HL-60 (cell line): Measurements from ENCODE around the gene JMJD4.

Source experiments
- DNase-seq, 2 experiments: peaks; one replicate each; pipeline ENCODE4 v3.0.0-alpha.2; 2010 to 2020; ENCODE audit warnings: low read depth in 1 of 2, low spot score in 1 of 2
- H3K27ac ChIP-seq: fragments of 250-450 bp; sonication (Bioruptor Pico); replicated peaks from 2 replicates; pipeline ENCODE4 v1.5.1; 2020; ENCODE audit warnings: mild to moderate bottlenecking, moderate library complexity
- H3K27me3 ChIP-seq: fragments of 250-450 bp; sonication (Bioruptor Pico); 2 replicates; pipeline ENCODE4 v1.5.1; 2021; ENCODE audit warnings: mild to moderate bottlenecking, moderate library complexity; ENCODE audit not compliant: insufficient read depth, poor library complexity, severe bottlenecking
- H3K4me3 ChIP-seq: replicated peaks from 2 replicates; pipeline ENCODE4 v1.5.1; 2011; ENCODE audit warnings: mild to moderate bottlenecking, control low read depth, low read length; ENCODE audit not compliant: insufficient read depth
- GABPA ChIP-seq: IDR thresholded peaks from 2 replicates; pipeline ENCODE4 v1.6.1; 2012; ENCODE audit warnings: low read depth
- POLR2AphosphoS5 ChIP-seq: IDR thresholded peaks from 2 replicates; pipeline ENCODE4 v1.6.1; 2012; ENCODE audit warnings: low read depth
- SPI1 ChIP-seq: IDR thresholded peaks from 2 replicates; pipeline ENCODE4 v1.6.1; 2012; ENCODE audit warnings: low read depth, mild to moderate bottlenecking, borderline replicate concordance
- TF ChIP-seq, protein P1 (sequence below): IDR thresholded peaks from 2 replicates; pipeline ENCODE4 v1.6.1; 2012; ENCODE audit warnings: low read depth; ENCODE audit not compliant: insufficient replicate concordance
- TF ChIP-seq, protein P2 (sequence below): IDR thresholded peaks from one replicate; pipeline ENCODE4 v1.5.1; 2011; ENCODE audit warnings: low read length, control low read depth, inconsistent platforms; ENCODE audit not compliant: insufficient read depth

The JMJD4 gene

DNA sequence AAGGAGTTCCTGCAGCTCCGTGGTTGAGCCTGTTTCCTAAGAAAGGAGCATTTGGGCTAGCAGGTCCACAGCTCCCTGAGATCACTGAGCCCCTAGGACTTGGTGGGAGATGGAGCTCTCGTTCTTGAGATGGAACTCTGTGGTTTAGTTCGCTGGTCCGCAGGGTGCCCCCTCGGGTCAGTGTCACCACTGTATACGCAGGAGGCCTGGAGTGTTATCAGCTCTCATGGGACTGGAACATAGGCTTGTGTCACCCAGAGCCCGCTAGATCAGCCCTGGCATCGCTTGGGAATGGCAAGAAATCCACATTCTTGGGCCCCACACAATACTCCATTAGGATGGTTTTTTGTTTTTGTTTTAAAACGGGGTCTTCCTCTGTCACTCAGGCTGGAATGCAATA lies 3.7 kb upstream of the JMJD4 start:
- DNase-seq, result no peak
- Histone ChIP-seq H3K27me3 (no peaks in the 10 kb centered on the region), H3K4me3 (no peak overlapping the region), H3K27ac (no peak overlapping the region)
- TF ChIP-seq, protein P1, sequence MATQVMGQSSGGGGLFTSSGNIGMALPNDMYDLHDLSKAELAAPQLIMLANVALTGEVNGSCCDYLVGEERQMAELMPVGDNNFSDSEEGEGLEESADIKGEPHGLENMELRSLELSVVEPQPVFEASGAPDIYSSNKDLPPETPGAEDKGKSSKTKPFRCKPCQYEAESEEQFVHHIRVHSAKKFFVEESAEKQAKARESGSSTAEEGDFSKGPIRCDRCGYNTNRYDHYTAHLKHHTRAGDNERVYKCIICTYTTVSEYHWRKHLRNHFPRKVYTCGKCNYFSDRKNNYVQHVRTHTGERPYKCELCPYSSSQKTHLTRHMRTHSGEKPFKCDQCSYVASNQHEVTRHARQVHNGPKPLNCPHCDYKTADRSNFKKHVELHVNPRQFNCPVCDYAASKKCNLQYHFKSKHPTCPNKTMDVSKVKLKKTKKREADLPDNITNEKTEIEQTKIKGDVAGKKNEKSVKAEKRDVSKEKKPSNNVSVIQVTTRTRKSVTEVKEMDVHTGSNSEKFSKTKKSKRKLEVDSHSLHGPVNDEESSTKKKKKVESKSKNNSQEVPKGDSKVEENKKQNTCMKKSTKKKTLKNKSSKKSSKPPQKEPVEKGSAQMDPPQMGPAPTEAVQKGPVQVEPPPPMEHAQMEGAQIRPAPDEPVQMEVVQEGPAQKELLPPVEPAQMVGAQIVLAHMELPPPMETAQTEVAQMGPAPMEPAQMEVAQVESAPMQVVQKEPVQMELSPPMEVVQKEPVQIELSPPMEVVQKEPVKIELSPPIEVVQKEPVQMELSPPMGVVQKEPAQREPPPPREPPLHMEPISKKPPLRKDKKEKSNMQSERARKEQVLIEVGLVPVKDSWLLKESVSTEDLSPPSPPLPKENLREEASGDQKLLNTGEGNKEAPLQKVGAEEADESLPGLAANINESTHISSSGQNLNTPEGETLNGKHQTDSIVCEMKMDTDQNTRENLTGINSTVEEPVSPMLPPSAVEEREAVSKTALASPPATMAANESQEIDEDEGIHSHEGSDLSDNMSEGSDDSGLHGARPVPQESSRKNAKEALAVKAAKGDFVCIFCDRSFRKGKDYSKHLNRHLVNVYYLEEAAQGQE, result no peak
- TF ChIP-seq, protein P2, sequence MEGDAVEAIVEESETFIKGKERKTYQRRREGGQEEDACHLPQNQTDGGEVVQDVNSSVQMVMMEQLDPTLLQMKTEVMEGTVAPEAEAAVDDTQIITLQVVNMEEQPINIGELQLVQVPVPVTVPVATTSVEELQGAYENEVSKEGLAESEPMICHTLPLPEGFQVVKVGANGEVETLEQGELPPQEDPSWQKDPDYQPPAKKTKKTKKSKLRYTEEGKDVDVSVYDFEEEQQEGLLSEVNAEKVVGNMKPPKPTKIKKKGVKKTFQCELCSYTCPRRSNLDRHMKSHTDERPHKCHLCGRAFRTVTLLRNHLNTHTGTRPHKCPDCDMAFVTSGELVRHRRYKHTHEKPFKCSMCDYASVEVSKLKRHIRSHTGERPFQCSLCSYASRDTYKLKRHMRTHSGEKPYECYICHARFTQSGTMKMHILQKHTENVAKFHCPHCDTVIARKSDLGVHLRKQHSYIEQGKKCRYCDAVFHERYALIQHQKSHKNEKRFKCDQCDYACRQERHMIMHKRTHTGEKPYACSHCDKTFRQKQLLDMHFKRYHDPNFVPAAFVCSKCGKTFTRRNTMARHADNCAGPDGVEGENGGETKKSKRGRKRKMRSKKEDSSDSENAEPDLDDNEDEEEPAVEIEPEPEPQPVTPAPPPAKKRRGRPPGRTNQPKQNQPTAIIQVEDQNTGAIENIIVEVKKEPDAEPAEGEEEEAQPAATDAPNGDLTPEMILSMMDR, result no peak
- TF ChIP-seq POLR2AphosphoS5, result no peak
- TF ChIP-seq SPI1, result no peak
- TF ChIP-seq GABPA, result no peak

DNA sequence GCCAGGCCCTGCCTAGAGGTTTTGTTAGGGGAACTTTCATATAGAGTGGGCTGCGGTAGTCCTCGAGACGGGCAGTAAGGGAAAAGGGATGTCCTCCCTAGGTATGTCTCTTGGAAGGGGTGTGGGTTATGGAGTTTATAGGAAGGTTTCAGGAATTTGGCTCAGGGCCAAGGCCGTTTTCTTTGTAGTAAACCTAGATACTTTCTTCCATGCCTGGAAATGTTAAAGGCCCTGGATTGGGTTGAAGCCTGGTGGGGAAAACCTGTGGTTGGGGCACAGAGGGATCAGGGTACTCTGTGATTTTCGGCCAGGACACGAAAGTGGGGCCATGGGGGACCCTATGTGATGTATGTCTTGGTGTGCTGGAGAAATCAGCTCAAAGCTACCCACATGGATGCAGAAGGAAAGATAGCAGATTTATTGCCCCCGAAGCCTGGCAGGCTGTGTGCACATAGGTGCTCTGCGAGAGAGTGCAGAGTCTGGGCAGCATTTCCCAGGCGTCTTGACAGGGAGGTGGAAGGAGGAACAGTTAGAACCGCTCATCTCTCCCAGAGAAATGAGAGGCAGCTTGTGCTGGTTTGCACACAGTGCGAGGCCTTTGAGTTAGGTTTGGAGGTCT lies 1.8 kb upstream of the JMJD4 start:
- TF ChIP-seq GABPA, result no peak
- Histone ChIP-seq H3K4me3 (no peak overlapping the region), H3K27ac (no peak overlapping the region), H3K27me3 (no peaks in the 10 kb centered on the region)
- DNase-seq, result no peak

DNA sequence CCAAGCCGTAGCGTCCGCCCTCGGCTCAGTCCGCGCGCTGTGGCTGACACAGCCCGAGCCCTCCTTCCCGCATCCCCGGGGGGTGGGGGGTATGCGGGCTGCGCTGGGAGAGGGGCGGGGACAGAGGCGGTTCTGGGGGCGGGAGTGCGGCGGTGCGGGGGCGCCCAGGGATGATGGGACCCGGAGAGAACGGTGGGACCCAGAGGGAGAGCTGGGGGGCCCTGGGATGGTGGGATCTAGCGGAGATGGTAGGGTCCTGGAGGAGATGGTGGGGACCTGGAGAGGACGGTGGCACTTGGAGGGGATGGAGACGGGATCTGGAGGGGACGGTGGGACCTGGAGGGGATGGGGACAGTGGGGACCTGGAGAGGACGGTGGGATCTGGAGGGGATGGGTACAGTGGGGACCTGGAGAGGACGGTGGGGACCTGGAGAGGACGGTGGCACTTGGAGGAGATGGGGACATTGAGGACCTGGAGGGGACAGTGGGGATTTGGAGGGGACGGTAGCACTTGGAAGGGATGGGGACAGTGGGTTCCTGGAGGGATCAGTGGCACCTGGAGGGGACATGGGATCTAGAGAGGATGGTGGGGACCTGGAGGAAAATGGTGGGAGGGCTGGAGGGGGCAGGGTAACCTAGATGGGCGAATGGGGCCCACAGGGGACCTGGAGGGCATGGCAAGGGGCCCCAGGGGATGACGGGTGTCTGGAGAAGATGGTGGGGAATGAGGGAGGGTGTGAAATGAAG lies 610 bp upstream of the JMJD4 start:
- TF ChIP-seq SPI1 (no peak), POLR2AphosphoS5 (no peak), GABPA (no peak)
- TF ChIP-seq, protein P2, result no peak
- TF ChIP-seq, protein P1, result no peak
- H3K4me3 ChIP-seq, result peak overlapping the region; percentile 78
- H3K27me3 ChIP-seq, result no peaks in the 10 kb centered on the region
- peak overlapping the region; percentile 82 for H3K27ac ChIP-seq
- no peak for DNase-seq

DNA sequence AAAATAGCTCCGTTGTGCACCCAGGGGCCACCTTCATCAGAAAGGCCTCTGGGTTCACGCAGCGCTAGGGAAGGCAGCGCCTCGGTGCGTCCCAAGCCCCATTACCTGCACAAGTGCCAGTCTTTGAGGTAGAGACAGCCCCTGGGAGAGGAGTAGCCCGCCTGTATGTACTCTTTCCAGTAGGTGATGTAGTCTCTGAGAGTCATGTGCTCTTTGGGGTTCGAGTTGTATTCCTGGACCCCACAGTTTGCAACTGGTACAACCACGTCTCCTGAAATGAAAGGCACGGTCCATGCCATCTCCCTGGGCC lies 601 bp downstream of the JMJD4 start:
- no peak for DNase-seq
- Histone ChIP-seq H3K27me3 (no peaks in the 10 kb centered on the region), H3K27ac (peak overlapping the region; percentile 82), H3K4me3 (peak overlapping the region; percentile 78)
- TF ChIP-seq, protein P2, result no peak
- TF ChIP-seq SPI1 (no peak), GABPA (no peak), POLR2AphosphoS5 (no peak)
- TF ChIP-seq, protein P1, result no peak
